Thoracic aorta (tissue), 2 donors: ENCODE results near the gene ZNF718. TPM values are rescaled to one million over a fixed set of nuclear protein-coding genes. Genes with fewer than 3 reads are reported as not detected.
A peak's percentile ranks its signal among the peaks of the same experiment; 100 is the strongest.
"Not testable (repeated sequence)": the region's sequence is repeated elsewhere in the genome, so short reads cannot be mapped to it uniquely, and the experiment has no call there.

Experiments
- ATAC-seq: fragments of 150-250 bp; one replicate; pipeline ENCODE4 v1.8.0; 2017; ENCODE audit warnings: low read depth; ENCODE audit not compliant: insufficient number of reproducible peaks, low FRiP score
- DNase-seq: peaks from one replicate; pipeline ENCODE4 v3.0.0-alpha.2; 2020; ENCODE audit warnings: low spot score
- H3K27ac ChIP-seq, 2 donors: fragments of 200-600 bp; sonication (generic); 1 replicate in 1 of 2; 2 replicates in 1 of 2; pipeline ENCODE4 v1.5.1; 2016; ENCODE audit warnings: mild to moderate bottlenecking in 2 of 2, moderate library complexity in 2 of 2
- H3K27me3 ChIP-seq: fragments of 200-600 bp; sonication (generic); replicated peaks from 2 replicates; pipeline ENCODE4 v1.6.0; 2016; ENCODE audit warnings: mild to moderate bottlenecking; ENCODE audit not compliant: insufficient read depth
- H3K36me3 ChIP-seq: fragments of 200-600 bp; sonication (generic); one replicate; pipeline ENCODE4 v1.5.1; 2016
- H3K4me1 ChIP-seq, 2 donors: fragments of 200-600 bp; sonication (generic); 1 replicate in 1 of 2; 2 replicates in 1 of 2; pipeline versions ENCODE4 v1.5.1 to v1.6.0; 2016; ENCODE audit warnings: low read depth in 2 of 2, mild to moderate bottlenecking in 1 of 2; ENCODE audit not compliant: control insufficient read depth in 1 of 2
- H3K4me3 ChIP-seq: fragments of 200-600 bp; sonication (generic); 2 replicates; pipeline ENCODE4 v1.5.1; 2016; ENCODE audit warnings: mild to moderate bottlenecking
- H3K9me3 ChIP-seq: fragments of 200-600 bp; sonication (generic); 2 replicates; pipeline ENCODE4 v1.5.1; 2016
- CTCF ChIP-seq: fragments of 200-600 bp; sonication (generic); IDR thresholded peaks from one replicate; pipeline ENCODE4 v1.5.1; 2019; ENCODE audit warnings: antibody characterized with exemption
- total RNA-seq, 2 donors: library from RNA; depleted of rRNA; stranded (reverse); fragments of >200 nt; gene quantifications; one replicate each; pipeline versions ENCODE4 v1.1.0 to v1.2.3, GENCODE V29; 2016

ZNF718 gene
- total RNA-seq, 2 donors from 2014 or later: 10.4 to 11.5 TPM

GRCh38 chr4:206054-206453, 81.8 kb downstream of the ZNF718 start:
- TF ChIP-seq CTCF: no peak
- Histone ChIP-seq H3K36me3 (no peaks in the 10 kb centered on the region), H3K4me3 (no peak overlapping the region), H3K27me3 (no peaks in the 10 kb centered on the region), H3K4me1 (no peaks in the 10 kb centered on the region), H3K9me3 (peaks cover 13% of the 10 kb centered on the region), H3K27ac (no peak overlapping the region)
- ATAC-seq (no peak), DNase-seq (no peak)

GRCh38 chr4:208416-209096, 84.3 kb downstream of the ZNF718 start:
- not testable (repeated sequence) for H3K4me1 ChIP-seq, DNase-seq, H3K27ac ChIP-seq, H3K36me3 ChIP-seq, H3K4me3 ChIP-seq, H3K27me3 ChIP-seq, ATAC-seq, H3K9me3 ChIP-seq

- no peaks in the 10 kb centered on the region for H3K9me3 ChIP-seq
- H3K36me3 ChIP-seq: no peaks in the 10 kb centered on the region
- no peaks in the 10 kb centered on the region for H3K27me3 ChIP-seq
- ATAC-seq (no peak), DNase-seq (no peak)
- TF ChIP-seq CTCF: no peak
- no peak overlapping the region for H3K27ac ChIP-seq
- H3K4me3 ChIP-seq: no peak overlapping the region
- peaks cover 0 to 4% of the 10 kb centered on the region in 2 donors for H3K4me1 ChIP-seq
Observed at GRCh38 chr4:211033-211511, 86.8 kb downstream of the ZNF718 start.

- no peak for TF ChIP-seq CTCF
- Histone ChIP-seq H3K9me3 (no peaks in the 10 kb centered on the region), H3K4me1 (peaks cover 0 to 4% of the 10 kb centered on the region in 2 donors), H3K36me3 (no peaks in the 10 kb centered on the region), H3K4me3 (peak overlapping the region; percentile 74), H3K27me3 (no peaks in the 10 kb centered on the region), H3K27ac (peak overlapping the region; percentile 61 to 74)
- ATAC-seq: peak; percentile 76
- peak; percentile 18 for DNase-seq
Observed at GRCh38 chr4:212438-213188, 88.3 kb downstream of the ZNF718 start.

GRCh38 chr4:213189-213535, 88.9 kb downstream of the ZNF718 start:
- not testable (repeated sequence) for H3K4me1 ChIP-seq, ATAC-seq, H3K27me3 ChIP-seq, H3K9me3 ChIP-seq, H3K36me3 ChIP-seq, DNase-seq
- H3K27ac ChIP-seq: peak overlapping the region; percentile 61 to 74
- peak overlapping the region; percentile 74 for H3K4me3 ChIP-seq

Other genes with a start within 250 kb of the ZNF718 start
- gene ZNF595, start 71.2 kb upstream of the ZNF718 start, total RNA-seq: 10 to 100 TPM in 1 of 2 donors, 1 to 10 TPM in 1; 8.9 to 67.9 TPM
- 1 to 10 TPM in 1 of 2 donors, under 1 TPM in 1; 0.27 to 4.7 TPM for gene ZNF732, start 181.0 kb downstream of the ZNF718 start, total RNA-seq
- 10 to 100 TPM; 18.5 to 25.4 TPM for gene ZNF141, start 213.3 kb downstream of the ZNF718 start, total RNA-seq